ENCODE results near the gene THRAP3. TPM values are rescaled to one million over a fixed set of nuclear protein-coding genes. Genes with fewer than 3 reads are reported as not detected.

The THRAP3 gene
- total RNA-seq, 1 experiment from 2014 or later: 143 TPM

DNA sequence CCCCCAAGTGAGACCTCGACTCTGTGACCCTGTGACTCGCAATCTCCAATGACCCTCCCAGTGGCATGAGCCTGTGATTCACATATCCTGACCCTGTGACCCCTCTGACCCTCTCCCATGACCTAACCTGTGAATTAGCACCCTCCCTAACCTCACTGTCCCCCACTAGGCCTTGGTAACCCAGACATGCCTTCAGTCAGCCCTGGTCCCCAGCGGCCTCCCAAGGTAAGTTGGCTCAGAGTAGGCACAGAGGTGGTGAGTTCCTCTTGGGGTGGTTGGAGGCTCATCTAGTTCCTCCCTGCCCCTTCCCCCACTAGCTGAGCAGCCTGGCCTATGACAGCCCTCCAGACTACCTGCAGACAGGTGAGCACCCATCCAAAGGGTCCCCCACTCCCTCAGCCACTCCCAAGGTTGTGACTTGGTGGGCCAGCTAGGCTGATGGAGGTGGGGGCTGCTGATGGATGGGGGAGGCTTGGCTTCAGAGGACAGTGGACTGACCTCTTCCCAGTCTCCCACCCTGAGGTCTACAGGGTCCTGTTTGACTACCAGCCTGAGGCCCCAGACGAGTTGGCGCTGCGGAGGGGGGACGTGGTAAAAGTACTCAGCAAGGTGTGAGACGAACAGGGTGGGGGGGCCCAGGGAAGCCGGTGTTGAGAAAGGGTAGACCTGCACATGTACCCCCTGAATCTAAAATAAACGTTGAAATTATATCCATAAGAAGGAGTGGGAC, 83.5 kb downstream of the THRAP3 start:
- CTCF ChIA-PET: interaction anchor here (1.3 kb wide), 1 partner anchor 35 kb away, joined by 6 read pairs; no protein-coding TSS in a partner anchor
- H2AFZ ChIP-seq: no peak overlapping the region; the same call in 1 of the 2 replicates

GRCh38 chr1:36309397-36309796, 85.2 kb downstream of the THRAP3 start:
- no peak overlapping the region for H2AFZ ChIP-seq
- BruUV-seq (replicated peaks): no TSS peak
- no peaks in the 10 kb centered on the region for H4K20me1 ChIP-seq (ENCODE audit: insufficient read depth)
- TF ChIP-seq CTCF (conservative IDR thresholded peaks at IDR 0.05) (no peak), EZH2 (IDR thresholded peaks at IDR 0.05; ENCODE audit: low read depth) (no peak)
- no peaks in the 10 kb centered on the region for H3K27me3 ChIP-seq (ENCODE audit: insufficient read depth, low read depth)
- no peaks in the 10 kb centered on the region for H3K9me3 ChIP-seq (ENCODE audit: insufficient read depth, low read depth)
- no peak for DNase-seq
- ChIA-PET CTCF (no interaction called here), POLR2A (ENCODE audit: unreplicated experiment) (interaction anchor here (0.6 kb wide), 1 partner anchor 89 kb away, joined by 3 read pairs; no protein-coding TSS in a partner anchor)
- H3K36me3 ChIP-seq (ENCODE audit: low read depth): no peaks in the 10 kb centered on the region
- H3K4me1 ChIP-seq (replicated peaks; ENCODE audit: insufficient read depth): peaks cover 11% of the 10 kb centered on the region
- no peaks in the 10 kb centered on the region for H3K9me2 ChIP-seq (ENCODE audit: insufficient read depth)
- intact Hi-C loops (cut with micrococcal nuclease; ENCODE audit: unreplicated experiment): loop anchor here (10.0 kb wide), 1 partner anchor 75 kb away; the partner anchor contains the start of gene STK40
- H3K4me2 ChIP-seq: no peak overlapping the region
- no peaks in the 10 kb centered on the region for H3K79me2 ChIP-seq (ENCODE audit: low read depth)
- H3K27ac ChIP-seq: no peak overlapping the region
- H3F3A ChIP-seq (ENCODE audit: insufficient read depth, low read depth): peaks cover 18% of the 10 kb centered on the region; the same call in 1 of the 2 replicates
- no peak overlapping the region for H3K4me3 ChIP-seq

More for the DNA sequence above, 83.5 kb downstream of the THRAP3 start:
- peaks cover 11% of the 10 kb centered on the region for H3K4me1 ChIP-seq (replicated peaks; ENCODE audit: insufficient read depth)
- peak overlapping the region; percentile 78 for H3K4me2 ChIP-seq
- H4K20me1 ChIP-seq (ENCODE audit: insufficient read depth): no peaks in the 10 kb centered on the region
- peaks cover 7% of the 10 kb centered on the region for H3K36me3 ChIP-seq (ENCODE audit: low read depth)
- no peak overlapping the region for H3K27ac ChIP-seq
- H3K9me3 ChIP-seq (ENCODE audit: insufficient read depth, low read depth): no peaks in the 10 kb centered on the region
- H3K79me2 ChIP-seq (ENCODE audit: low read depth): no peaks in the 10 kb centered on the region
- no peaks in the 10 kb centered on the region for H3K27me3 ChIP-seq (ENCODE audit: insufficient read depth, low read depth)
- no peaks in the 10 kb centered on the region for H3K9me2 ChIP-seq (ENCODE audit: insufficient read depth)
- no peak for DNase-seq
- TF ChIP-seq EZH2 (IDR thresholded peaks at IDR 0.05; ENCODE audit: low read depth) (no peak), CTCF (conservative IDR thresholded peaks at IDR 0.05) (no peak)
- intact Hi-C loops (cut with micrococcal nuclease; ENCODE audit: unreplicated experiment): loop anchor here (10.0 kb wide), 1 partner anchor 77 kb away; the partner anchor contains the start of gene STK40
- peak overlapping the region; percentile 68; the same call in 1 of the 2 replicates for H3K4me3 ChIP-seq
- peaks cover 29% of the 10 kb centered on the region; the same call in 1 of the 2 replicates for H3F3A ChIP-seq (ENCODE audit: insufficient read depth, low read depth)
- no TSS peak for BruUV-seq (replicated peaks)
- POLR2A ChIA-PET (ENCODE audit: unreplicated experiment): interaction anchor here (0.6 to 1.5 kb wide), 4 partner anchors 48 to 143 kb away, joined by 3 to 11 read pairs (median 4); no protein-coding TSS in a partner anchor

DNA sequence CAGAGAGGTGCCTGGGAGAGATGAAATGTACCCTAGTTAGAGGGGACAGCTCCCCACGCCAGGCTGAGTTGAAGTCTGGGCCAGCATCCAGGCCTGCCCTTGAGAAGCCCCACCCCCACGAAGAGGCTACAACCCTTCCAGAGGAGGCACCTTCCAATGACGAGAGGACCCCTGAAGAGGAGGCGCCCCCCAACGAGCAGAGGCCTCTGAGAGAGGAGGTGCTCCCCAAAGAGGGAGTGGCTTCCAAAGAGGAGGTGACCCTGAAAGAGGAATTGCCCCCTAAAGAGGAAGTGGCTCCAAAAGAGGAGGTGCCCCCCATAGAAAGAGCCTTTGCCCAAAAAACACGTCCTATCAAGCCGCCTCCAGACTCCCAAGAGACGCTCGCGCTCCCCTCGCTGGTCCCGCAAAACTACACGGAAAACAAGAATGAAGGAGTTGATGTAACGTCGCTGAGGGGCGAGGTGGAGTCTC, 96.1 kb downstream of the THRAP3 start:
- no peak overlapping the region for H2AFZ ChIP-seq
- no peak overlapping the region for H3K4me3 ChIP-seq
- intact Hi-C loops (cut with micrococcal nuclease; ENCODE audit: unreplicated experiment): no loop called here
- ChIA-PET POLR2A (ENCODE audit: unreplicated experiment) (no interaction called here), CTCF (no interaction called here)
- no peaks in the 10 kb centered on the region for H3K36me3 ChIP-seq (ENCODE audit: low read depth)
- H3F3A ChIP-seq (ENCODE audit: insufficient read depth, low read depth): peaks cover 7% of the 10 kb centered on the region
- no TSS peak for BruUV-seq (replicated peaks)
- H3K4me2 ChIP-seq: no peak overlapping the region
- H3K9me2 ChIP-seq (ENCODE audit: insufficient read depth): no peaks in the 10 kb centered on the region
- no peaks in the 10 kb centered on the region for H4K20me1 ChIP-seq (ENCODE audit: insufficient read depth)
- TF ChIP-seq CTCF (conservative IDR thresholded peaks at IDR 0.05) (no peak), EZH2 (IDR thresholded peaks at IDR 0.05; ENCODE audit: low read depth) (no peak)
- H3K9me3 ChIP-seq (ENCODE audit: insufficient read depth, low read depth): no peaks in the 10 kb centered on the region
- H3K79me2 ChIP-seq (ENCODE audit: low read depth): no peaks in the 10 kb centered on the region
- DNase-seq: no peak
- no peak overlapping the region for H3K27ac ChIP-seq
- no peaks in the 10 kb centered on the region; the same call in 1 of the 2 replicates for H3K4me1 ChIP-seq (replicated peaks; ENCODE audit: insufficient read depth)
- H3K27me3 ChIP-seq (ENCODE audit: insufficient read depth, low read depth): no peaks in the 10 kb centered on the region
